H1 (cell line): ENCODE results near the gene SMC6. TPM values are rescaled to one million over a fixed set of nuclear protein-coding genes. Genes with fewer than 3 reads are reported as not detected.

Source experiments
- CTCF ChIA-PET: fragments of 300-600 bp; sonication (Branson Sonifier 250); formaldehyde crosslinking; loops from one replicate; lab custom pipeline; 2021; ENCODE audit not compliant: partially characterized antibody; lab: Charles Lee
- POLR2A ChIA-PET: fragments of 300-600 bp; sonication (Branson Sonifier 250); formaldehyde crosslinking; loops from one replicate; lab custom pipeline; 2021; ENCODE audit warnings: inconsistent platforms; ENCODE audit not compliant: partially characterized antibody; lab: Charles Lee
- DNase-seq, 2 experiments: peaks; one replicate each; pipeline versions ENCODE4 v3.0.0 to v3.0.0-alpha.2; 2010 to 2022; ENCODE audit warnings: low spot score in 2 of 2, low read depth in 1 of 2, mixed read lengths in 1 of 2
- FAIRE-seq: peaks from 2 replicates; lab custom pipeline; 2011; peaks lifted over from hg19 to GRCh38; lab: Jason Lieb, UNC
- H2AFZ ChIP-seq: 2 replicates; pipeline ENCODE4 v1.8.1; 2012; ENCODE audit warnings: low read length, inconsistent platforms
- H2AK5ac ChIP-seq: 2 replicates; pipeline ENCODE4 v1.6.1; 2013; ENCODE audit warnings: low read depth, low read length
- H2BK120ac ChIP-seq: replicated peaks from 2 replicates; pipeline ENCODE3; 2013; ENCODE audit warnings: low read depth, low read length, inconsistent platforms
- H2BK12ac ChIP-seq: 2 replicates; pipeline ENCODE4 v1.6.1; 2013; ENCODE audit warnings: low read depth, low read length
- H2BK15ac ChIP-seq: 2 replicates; pipeline ENCODE4 v1.6.1; 2013; ENCODE audit warnings: low read length
- H2BK20ac ChIP-seq: 2 replicates; pipeline ENCODE4 v1.6.1; 2013; ENCODE audit warnings: low read length
- H2BK5ac ChIP-seq: 2 replicates; pipeline ENCODE4 v1.6.1; 2013; ENCODE audit warnings: low read depth, low read length
- H3K14ac ChIP-seq: 2 replicates; pipeline ENCODE4 v1.6.1; 2013; ENCODE audit warnings: inconsistent platforms; ENCODE audit not compliant: insufficient read length
- H3K18ac ChIP-seq: 2 replicates; pipeline ENCODE4 v1.6.1; 2013; ENCODE audit warnings: low read length; ENCODE audit errors: extremely low read depth
- H3K23ac ChIP-seq: 2 replicates; pipeline ENCODE4 v1.6.1; 2013; ENCODE audit warnings: inconsistent platforms; ENCODE audit not compliant: insufficient read length
- H3K23me2 ChIP-seq: 2 replicates; pipeline ENCODE4 v1.6.1; 2013; ENCODE audit warnings: low read depth, low read length
- H3K27ac ChIP-seq: 2 replicates; pipeline ENCODE4 v1.6.1; 2011; ENCODE audit warnings: low read depth, low read length, inconsistent platforms
- H3K27me3 ChIP-seq, 4 experiments: replicated peaks in 1 of 4; 1 replicate in 1 of 4; 2 replicates in 3 of 4; pipeline versions ENCODE4 v1.6.1 to v1.8.1; 2011 to 2013; ENCODE audit warnings: low read length in 3 of 4, mild to moderate bottlenecking in 3 of 4, inconsistent platforms in 2 of 4, mixed read lengths in 2 of 4, moderate library complexity in 1 of 4; ENCODE audit not compliant: control insufficient read depth in 3 of 4, insufficient read depth in 3 of 4; ENCODE audit errors: extremely low read depth in 1 of 4
- H3K36me3 ChIP-seq, 4 experiments: 2 replicates each; pipeline versions ENCODE4 v1.6.1 to v1.8.1; 2011 to 2013; ENCODE audit warnings: mild to moderate bottlenecking in 4 of 4, low read length in 3 of 4, moderate library complexity in 2 of 4, control low read depth in 1 of 4, inconsistent platforms in 1 of 4; ENCODE audit not compliant: insufficient read depth in 4 of 4, control insufficient read depth in 2 of 4
- H3K4ac ChIP-seq: replicated peaks from 2 replicates; pipeline ENCODE3; 2013; ENCODE audit warnings: low read length, low read depth, mixed read lengths, inconsistent platforms; ENCODE audit not compliant: insufficient read length
- H3K4me1 ChIP-seq, 4 experiments: replicated peaks in 1 of 4; 1 replicate in 1 of 4; 2 replicates in 3 of 4; pipeline versions ENCODE4 v1.6.1 to v1.8.1; 2011 to 2013; ENCODE audit warnings: low read length in 3 of 4, inconsistent platforms in 2 of 4, mixed read lengths in 1 of 4; ENCODE audit not compliant: insufficient read depth in 4 of 4, control insufficient read depth in 3 of 4
- H3K4me2 ChIP-seq, 2 experiments: 2 replicates each; pipeline versions ENCODE4 v1.6.1 to v1.8.1; 2011 to 2013; ENCODE audit warnings: low read depth in 2 of 2, low read length in 2 of 2, control low read depth in 1 of 2, inconsistent platforms in 1 of 2, mild to moderate bottlenecking in 1 of 2; ENCODE audit not compliant: insufficient read depth in 1 of 2
- H3K4me3 ChIP-seq, 4 experiments: fragments of 200-600, 300-600 bp in 1 of 4; sonication (generic), shearing (Covaris generic), sonication (Bioruptor Twin) in 1 of 4; 2 replicates each; pipeline versions ENCODE4 v1.5.1 to v1.8.1; 2011 to 2016; ENCODE audit warnings: low read length in 4 of 4, low read depth in 3 of 4, control low read depth in 2 of 4, inconsistent platforms in 2 of 4, mild to moderate bottlenecking in 2 of 4, mixed read lengths in 1 of 4, moderate library complexity in 1 of 4; ENCODE audit not compliant: insufficient read depth in 2 of 4; ENCODE audit errors: extremely low read depth in 1 of 4
- H3K56ac ChIP-seq: replicated peaks from 2 replicates; pipeline ENCODE3; 2013; ENCODE audit warnings: low read depth, mild to moderate bottlenecking, mixed read lengths, low read length, inconsistent platforms; ENCODE audit not compliant: insufficient read length
- H3K79me1 ChIP-seq: 2 replicates; pipeline ENCODE4 v1.6.1; 2013; ENCODE audit warnings: low read depth, low read length, control low read depth
- H3K79me2 ChIP-seq, 2 experiments: 2 replicates each; pipeline versions ENCODE4 v1.6.1 to v1.8.1; 2012 to 2013; ENCODE audit warnings: low read length in 2 of 2, mild to moderate bottlenecking in 2 of 2, inconsistent platforms in 1 of 2; ENCODE audit not compliant: insufficient read depth in 2 of 2, control insufficient read depth in 1 of 2
- H3K9ac ChIP-seq, 4 experiments: replicated peaks in 1 of 4; 1 replicate in 1 of 4; 2 replicates in 3 of 4; pipeline versions ENCODE4 v1.6.1 to v1.8.1; 2011 to 2013; ENCODE audit warnings: low read depth in 3 of 4, low read length in 3 of 4, control low read depth in 2 of 4, mild to moderate bottlenecking in 2 of 4, moderate library complexity in 2 of 4, inconsistent platforms in 1 of 4; ENCODE audit errors: extremely low read depth in 1 of 4
- H3K9me3 ChIP-seq, 2 experiments: 2 replicates each; pipeline versions ENCODE4 v1.6.1 to v1.8.1; 2012 to 2013; ENCODE audit warnings: mild to moderate bottlenecking in 2 of 2, moderate library complexity in 2 of 2, control low read depth in 1 of 2, inconsistent platforms in 1 of 2, low read depth in 1 of 2, low read length in 1 of 2, mixed read lengths in 1 of 2; ENCODE audit not compliant: insufficient read depth in 2 of 2
- H4K20me1 ChIP-seq, 2 experiments: replicated peaks in 1 of 2; 2 replicates each; pipeline versions ENCODE3 to v1.8.1; 2011 to 2013; ENCODE audit warnings: inconsistent platforms in 2 of 2, low read length in 2 of 2, mild to moderate bottlenecking in 1 of 2; ENCODE audit not compliant: insufficient read depth in 2 of 2, control insufficient read depth in 1 of 2
- H4K5ac ChIP-seq: 2 replicates; pipeline ENCODE4 v1.6.1; 2013; ENCODE audit warnings: low read length, low read depth, mixed read lengths, inconsistent platforms; ENCODE audit not compliant: insufficient read length
- H4K8ac ChIP-seq: 2 replicates; pipeline ENCODE4 v1.8.0; 2013; ENCODE audit warnings: mild to moderate bottlenecking, moderate library complexity, low read length, inconsistent platforms; ENCODE audit not compliant: insufficient read depth; ENCODE audit errors: extremely low read depth
- H4K91ac ChIP-seq: replicated peaks from 2 replicates; pipeline ENCODE3; 2013; ENCODE audit warnings: low read length, mixed read lengths, inconsistent platforms; ENCODE audit not compliant: insufficient read length
- BRCA1 ChIP-seq: IDR thresholded peaks from 2 replicates; pipeline ENCODE4 v1.6.1; 2012; ENCODE audit warnings: low read depth, low read length, improper control_type of control experiment
- CBX5 ChIP-seq: fragments of 300-800, 300-1000 bp; sonication (generic); IDR thresholded peaks from 2 replicates; pipeline ENCODE4 v1.7.1; 2016; ENCODE audit warnings: antibody characterized with exemption, low read length, low read depth
- CREB1 ChIP-seq: IDR thresholded peaks from 2 replicates; pipeline ENCODE4 v1.6.1; 2012; ENCODE audit warnings: inconsistent platforms
- HDAC6 ChIP-seq: IDR thresholded peaks from one replicate; pipeline ENCODE4 v1.7.1; 2012; ENCODE audit warnings: low read depth, mild to moderate bottlenecking, inconsistent platforms, low read length, moderate library complexity
- KDM4A ChIP-seq: IDR thresholded peaks from one replicate; pipeline ENCODE4 v1.7.1; 2012; ENCODE audit warnings: low read depth, mild to moderate bottlenecking, moderate library complexity, low read length, inconsistent platforms; ENCODE audit not compliant: severe bottlenecking
- RBBP5 ChIP-seq: IDR thresholded peaks from 2 replicates; pipeline ENCODE4 v1.7.1; 2012; ENCODE audit warnings: low read depth, mild to moderate bottlenecking, inconsistent platforms, low read length, moderate library complexity, borderline replicate concordance
- SIRT6 ChIP-seq: IDR thresholded peaks from one replicate; pipeline ENCODE4 v1.7.1; 2012; ENCODE audit warnings: low read length, inconsistent platforms
- SP1 ChIP-seq: IDR thresholded peaks from 2 replicates; pipeline ENCODE4 v1.6.1; 2011; ENCODE audit warnings: low read depth, low read length
- SP4 ChIP-seq: IDR thresholded peaks from 2 replicates; pipeline ENCODE4 v1.6.1; 2012; ENCODE audit warnings: low read length, inconsistent platforms
- TEAD4 ChIP-seq: IDR thresholded peaks from 2 replicates; pipeline ENCODE4 v1.6.1; 2012; ENCODE audit warnings: low read depth, low read length, inconsistent platforms, mixed read lengths
- WGBS, 2 experiments: shearing (Covaris generic) in 1 of 2; methylation state at CpG; one replicate each; pipeline versions ENCODE4 v1.1.6 to v1.1.7; 2013 to 2015; ENCODE audit warnings: low lambda C conversion rate in 2 of 2, mixed read lengths in 2 of 2, inconsistent platforms in 1 of 2, low coverage in 1 of 2, missing lambda C conversion rate in 1 of 2; ENCODE audit not compliant: insufficient replicate concordance in 2 of 2, insufficient coverage in 1 of 2, insufficient read length in 1 of 2; ENCODE audit errors: extremely low coverage in 1 of 2, missing lambda C conversion rate in 1 of 2; 5-methylcytosine and 5-hydroxymethylcytosine counted together
- polyA plus RNA-seq, 7 experiments: library from polyadenylated mRNA; depleted of rRNA in 3 of 7; stranded (reverse) in 5 of 7; unstranded in 2 of 7; fragments of >200 nt in 5 of 7; fragments of 200-250 nt in 2 of 7; gene quantifications; 1 replicate in 5 of 7; 2 replicates in 1 of 7; 4 replicates in 1 of 7; pipeline versions ENCODE4 v1.2.1 to v1.2.3, GENCODE V29; 2011 to 2013; ENCODE audit warnings: missing spikeins in 2 of 7, mixed read lengths in 2 of 7
- total RNA-seq: library from RNA; stranded (reverse); fragmentation: NEBNext Ultra II Directional; extraction: Animal tissue kit (Norgen Biotek cat#: 25700); gene quantifications from 2 replicates; pipeline ENCODE4 v1.2.1, GENCODE V29; 2021
- TF ChIP-seq, protein P1 (sequence below), 3 experiments: IDR thresholded peaks; 1 replicate in 2 of 3; 2 replicates in 1 of 3; pipeline versions ENCODE4 v1.5.1 to v1.6.1; 2011; ENCODE audit warnings: low read length in 3 of 3, mild to moderate bottlenecking in 3 of 3, inconsistent platforms in 2 of 3, low read depth in 1 of 3, moderate library complexity in 1 of 3; ENCODE audit not compliant: insufficient read depth in 1 of 3; ENCODE audit errors: control extremely low read depth in 1 of 3

Gene SMC6
- total and polyA plus RNA-seq, 2 of the 8 experiments (the other 6 are each of a cell fraction or from before 2014, with no cell fraction given), result 9.7 to 49.5 TPM

DNA sequence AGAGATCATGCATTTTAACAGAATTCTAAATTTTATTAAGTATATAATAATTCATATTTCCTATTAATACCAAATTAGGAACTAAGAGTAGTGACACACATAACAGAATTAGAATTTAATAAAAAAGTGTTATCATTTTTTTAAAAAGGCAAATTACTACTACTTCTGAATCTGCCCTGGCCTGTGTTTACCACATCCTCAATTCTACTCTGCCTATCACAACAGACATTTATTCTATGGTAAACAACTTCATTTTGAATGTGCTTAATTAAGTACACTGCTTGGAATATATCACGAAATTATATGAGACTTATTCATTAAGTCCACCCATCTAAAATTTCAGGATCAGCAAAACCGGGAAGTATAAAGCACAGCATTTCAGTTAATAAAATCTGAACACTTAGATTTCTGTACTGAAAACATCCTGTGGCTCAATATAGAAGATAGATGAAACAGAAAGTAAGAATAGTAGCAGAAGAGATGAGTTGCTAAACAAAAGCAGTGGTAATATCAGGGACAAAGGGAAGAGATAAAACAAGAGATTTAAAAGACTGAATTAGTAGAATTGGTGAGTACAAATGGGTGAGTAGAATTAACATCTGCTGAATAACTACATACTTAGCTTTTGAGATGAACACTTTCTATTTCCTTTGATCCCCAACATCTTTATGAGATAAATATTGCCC, 3.7 kb downstream of the SMC6 start:
- 84% methylated on average over 2 of the region's 2 CpGs; no CpG with 5 or more reads in 1 of the 2 experiments for WGBS, 2 experiments
- no peak for TF ChIP-seq TEAD4
- TF ChIP-seq SP4, result no peak
- TF ChIP-seq BRCA1, result no peak
- no peak for TF ChIP-seq KDM4A
- no peak for TF ChIP-seq CBX5
- no peak for TF ChIP-seq RBBP5
- no peak for TF ChIP-seq SP1
- TF ChIP-seq CREB1, result no peak
- TF ChIP-seq SIRT6, result no peak
- TF ChIP-seq, protein P1, sequence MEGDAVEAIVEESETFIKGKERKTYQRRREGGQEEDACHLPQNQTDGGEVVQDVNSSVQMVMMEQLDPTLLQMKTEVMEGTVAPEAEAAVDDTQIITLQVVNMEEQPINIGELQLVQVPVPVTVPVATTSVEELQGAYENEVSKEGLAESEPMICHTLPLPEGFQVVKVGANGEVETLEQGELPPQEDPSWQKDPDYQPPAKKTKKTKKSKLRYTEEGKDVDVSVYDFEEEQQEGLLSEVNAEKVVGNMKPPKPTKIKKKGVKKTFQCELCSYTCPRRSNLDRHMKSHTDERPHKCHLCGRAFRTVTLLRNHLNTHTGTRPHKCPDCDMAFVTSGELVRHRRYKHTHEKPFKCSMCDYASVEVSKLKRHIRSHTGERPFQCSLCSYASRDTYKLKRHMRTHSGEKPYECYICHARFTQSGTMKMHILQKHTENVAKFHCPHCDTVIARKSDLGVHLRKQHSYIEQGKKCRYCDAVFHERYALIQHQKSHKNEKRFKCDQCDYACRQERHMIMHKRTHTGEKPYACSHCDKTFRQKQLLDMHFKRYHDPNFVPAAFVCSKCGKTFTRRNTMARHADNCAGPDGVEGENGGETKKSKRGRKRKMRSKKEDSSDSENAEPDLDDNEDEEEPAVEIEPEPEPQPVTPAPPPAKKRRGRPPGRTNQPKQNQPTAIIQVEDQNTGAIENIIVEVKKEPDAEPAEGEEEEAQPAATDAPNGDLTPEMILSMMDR (IDR thresholded peaks at IDR 0.05; ENCODE audit: control extremely low read depth in 1 of 3, insufficient read depth in 1 of 3, low read depth in 1 of 3, low read length in 3 of 3), result no peak
- no peak for TF ChIP-seq HDAC6

More for the DNA sequence above, 3.7 kb downstream of the SMC6 start:
- H3K36me3 ChIP-seq, result peaks cover 0 to 9% (median under 1%) of the 10 kb centered on the region in 4 experiments; a peak in 2 of 8 replicates
- no peak overlapping the region for H3K27ac ChIP-seq
- H2AK5ac ChIP-seq, result no peak overlapping the region
- H3K4me2 ChIP-seq, result no peak overlapping the region
- H4K8ac ChIP-seq, result no peak overlapping the region
- H2BK12ac ChIP-seq, result no peak overlapping the region
- no peak overlapping the region for H2BK120ac ChIP-seq
- H3K14ac ChIP-seq, result no peak overlapping the region
- peaks cover 4 to 24% (median 9%) of the 10 kb centered on the region in 4 experiments for H3K4me1 ChIP-seq
- no peak overlapping the region for H4K5ac ChIP-seq
- no peaks in the 10 kb centered on the region for H3K9me3 ChIP-seq
- H3K4ac ChIP-seq, result no peak overlapping the region
- FAIRE-seq (no peak), DNase-seq (no peak)
- H3K23me2 ChIP-seq, result peaks cover 3% of the 10 kb centered on the region; the same call in 1 of the 2 replicates
- H3K9ac ChIP-seq, result no peak overlapping the region
- H2BK15ac ChIP-seq, result no peak overlapping the region
- ChIA-PET POLR2A (interaction anchor here (0.9 kb wide), 1 partner anchor 210 kb away, joined by 4 read pairs; the partner anchor contains the start of gene VSNL1), CTCF (no interaction called here)
- no peak overlapping the region for H3K23ac ChIP-seq
- H2BK20ac ChIP-seq, result no peak overlapping the region
- H3K27me3 ChIP-seq, result no peaks in the 10 kb centered on the region
- H2AFZ ChIP-seq, result no peak overlapping the region
- H4K91ac ChIP-seq, result no peak overlapping the region
- H3K79me2 ChIP-seq, result peaks cover 10 to 76% of the 10 kb centered on the region in 2 experiments
- H4K20me1 ChIP-seq, result peaks cover 0 to 2% of the 10 kb centered on the region in 2 experiments
- H2BK5ac ChIP-seq, result no peak overlapping the region
- no peak overlapping the region for H3K56ac ChIP-seq
- peaks cover 8% of the 10 kb centered on the region for H3K79me1 ChIP-seq
- H3K4me3 ChIP-seq, result no peak overlapping the region
- no peak overlapping the region for H3K18ac ChIP-seq
